Measurements from ENCODE around the gene PARP12.

Gene PARP12

DNA sequence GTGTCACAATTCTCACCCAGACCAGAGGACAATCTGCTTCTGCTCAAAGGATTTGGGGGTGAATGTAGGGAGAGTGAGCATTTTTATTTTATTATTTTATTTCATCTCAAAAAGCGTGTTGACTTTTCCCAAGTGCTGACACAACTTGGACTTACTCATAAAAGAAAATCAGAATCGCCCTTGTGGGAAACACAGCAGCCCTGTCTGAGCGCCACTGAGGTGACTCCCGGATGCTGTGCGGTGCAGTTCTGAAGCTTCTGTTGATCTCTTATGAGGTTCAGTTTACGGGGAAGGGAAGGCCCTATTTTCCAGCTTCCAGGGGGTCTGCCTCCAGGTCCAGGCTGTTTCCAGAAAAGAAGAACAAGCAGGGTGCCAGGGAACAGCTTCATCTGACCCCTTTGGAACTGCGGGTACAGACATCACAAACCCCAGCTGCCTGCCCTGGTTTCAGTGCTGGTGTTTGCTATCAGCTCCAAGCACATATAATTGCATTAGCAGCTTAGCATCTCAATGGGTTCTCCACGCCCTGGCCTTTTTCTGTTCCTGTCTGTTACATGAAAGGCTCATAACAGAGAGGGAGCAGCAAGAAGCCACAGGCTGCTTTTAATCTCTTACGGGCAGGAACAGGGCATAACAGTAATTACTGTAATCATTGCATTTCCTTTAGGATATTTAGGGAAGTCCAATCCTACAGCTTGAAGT, 52.4 kb downstream of the PARP12 start:
- DNase-seq: no peak

DNA sequence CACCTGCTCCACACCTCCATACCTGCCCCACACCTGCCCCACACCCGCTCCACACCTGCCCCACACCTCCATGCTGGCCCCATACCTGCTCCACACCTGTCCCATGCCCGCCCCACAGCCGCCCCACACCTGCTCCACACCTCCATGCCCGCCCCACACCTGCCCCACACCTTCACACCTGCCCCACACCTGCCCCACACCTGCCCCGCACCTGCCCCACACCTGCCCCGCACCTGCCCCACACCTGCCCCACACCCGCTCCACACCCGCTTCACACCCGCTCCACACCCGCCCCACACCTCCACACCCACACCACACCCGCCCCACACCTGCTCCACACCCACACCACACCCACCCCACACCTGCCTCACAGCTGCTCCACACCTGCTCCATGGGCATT, 53.0 kb downstream of the PARP12 start:
- no peak for DNase-seq

GRCh38 chr7:140008755-140009610, 53.8 kb downstream of the PARP12 start:
- no peak for DNase-seq

DNA sequence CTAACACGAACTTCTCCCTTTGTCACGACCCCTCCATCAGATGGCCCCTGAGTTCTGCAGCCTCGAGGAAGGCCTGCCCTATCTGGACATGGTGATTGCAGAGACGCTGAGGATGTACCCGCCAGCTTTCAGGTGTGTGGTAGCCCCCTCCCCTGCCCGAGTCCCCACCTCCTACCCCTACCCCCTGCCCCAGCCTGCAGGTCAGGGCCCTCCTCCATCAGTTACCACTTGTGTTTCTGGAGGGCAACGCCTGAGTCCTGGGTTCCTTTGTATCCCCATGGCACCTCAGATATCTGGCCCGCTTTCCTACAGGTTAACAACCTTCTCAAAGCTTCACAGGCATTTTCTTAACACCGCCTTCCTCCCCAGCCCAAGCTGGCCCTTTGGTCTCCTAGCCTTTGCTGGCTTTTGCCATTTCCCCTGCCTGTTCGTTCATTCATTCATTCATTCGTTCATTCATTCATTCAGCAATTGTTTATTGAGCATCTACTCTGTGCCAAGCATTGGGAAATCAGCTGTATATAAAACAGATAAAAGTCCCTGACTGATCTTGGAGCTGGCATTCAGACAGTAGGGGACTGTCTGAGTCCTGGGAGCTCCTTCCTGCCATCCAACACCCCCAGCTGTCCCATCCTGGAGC, 55.6 kb downstream of the PARP12 start:
- DNase-seq: no peak

DNA sequence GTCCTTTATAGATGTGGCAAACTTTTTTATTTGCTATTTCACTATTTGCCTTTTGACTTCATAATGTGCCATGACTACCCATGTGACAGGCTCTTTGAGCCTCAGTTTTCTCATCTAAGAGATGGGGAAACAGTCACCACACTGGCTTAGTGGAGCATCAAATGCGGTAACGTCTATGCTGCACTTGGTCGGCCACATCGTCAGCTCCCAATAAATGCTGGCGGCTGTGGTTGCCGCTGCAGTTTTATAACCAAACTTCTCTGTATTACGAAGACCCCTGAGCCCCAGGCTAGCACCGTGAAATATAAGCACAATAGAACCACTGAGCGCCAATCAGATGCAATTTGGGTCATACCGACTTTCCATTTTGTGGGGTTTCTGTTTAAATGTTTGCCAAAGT, 56.2 kb downstream of the PARP12 start:
- no peak for DNase-seq

DNA sequence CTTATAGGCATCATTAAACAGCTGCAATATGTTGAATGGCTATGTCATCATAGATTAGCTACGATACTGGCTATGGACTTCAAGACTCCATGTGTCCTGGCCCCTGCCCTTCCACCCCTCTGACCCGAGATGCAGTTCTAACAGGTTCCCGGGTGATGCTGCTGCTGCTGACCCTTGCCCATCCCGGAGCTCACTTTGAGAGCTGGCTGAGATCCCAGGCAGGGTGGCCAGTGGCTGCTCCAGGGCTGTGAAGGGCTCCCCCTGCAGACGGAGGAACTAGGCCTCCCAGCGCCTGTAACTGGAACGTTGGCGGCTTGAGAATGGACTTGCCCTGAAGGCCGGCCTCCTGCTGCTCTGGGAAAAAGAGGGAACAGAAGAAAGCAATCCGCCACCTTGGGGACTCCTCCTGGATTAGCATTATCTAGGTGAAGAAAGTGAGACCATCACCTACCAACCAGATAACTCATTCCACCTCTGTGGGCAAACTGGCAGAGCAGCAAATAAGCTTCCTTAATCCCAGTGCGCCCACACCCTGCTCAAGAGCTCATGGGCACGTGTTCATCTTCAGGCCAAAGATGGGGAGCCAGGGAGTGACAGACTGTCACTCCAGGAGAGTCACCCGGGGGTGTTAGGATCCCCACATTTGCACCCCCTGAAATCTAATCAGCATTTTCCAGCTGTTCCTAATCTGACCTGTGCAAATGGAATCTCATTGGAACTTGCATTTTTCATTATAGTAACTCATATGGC, 56.8 kb downstream of the PARP12 start:
- DNase-seq: peak; percentile 12

GRCh38 chr7:140005341-140005740, 57.4 kb downstream of the PARP12 start:
- no peak for DNase-seq

GRCh38 chr7:140004672-140005071, 58.1 kb downstream of the PARP12 start:
- no peak for DNase-seq

DNA sequence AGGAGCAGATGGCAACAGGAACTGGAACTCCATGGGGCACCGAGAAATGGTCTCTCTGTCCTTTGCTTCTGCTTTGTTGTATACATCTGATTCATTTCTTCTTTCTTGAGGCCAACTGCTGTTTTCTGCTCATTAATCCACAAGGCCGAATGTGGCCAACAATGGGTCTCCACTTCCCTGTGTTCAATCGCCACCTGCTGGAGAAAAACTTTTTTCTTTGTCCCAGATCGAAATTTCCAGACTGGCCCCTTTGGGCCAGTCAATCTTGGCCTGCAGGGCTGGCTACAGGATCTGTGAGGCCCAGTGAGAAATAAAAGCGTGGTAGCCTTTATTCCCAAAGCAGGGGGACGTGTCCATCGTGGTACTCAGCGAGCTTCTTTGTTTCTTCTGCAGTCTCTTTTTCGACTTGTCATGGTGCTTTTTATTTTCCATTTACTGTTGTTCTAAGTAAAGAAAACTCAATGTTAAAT, 58.8 kb downstream of the PARP12 start:
- DNase-seq: peak; percentile 57

GRCh38 chr7:140000666-140001268, 62.0 kb downstream of the PARP12 start:
- no peak for DNase-seq

DNA sequence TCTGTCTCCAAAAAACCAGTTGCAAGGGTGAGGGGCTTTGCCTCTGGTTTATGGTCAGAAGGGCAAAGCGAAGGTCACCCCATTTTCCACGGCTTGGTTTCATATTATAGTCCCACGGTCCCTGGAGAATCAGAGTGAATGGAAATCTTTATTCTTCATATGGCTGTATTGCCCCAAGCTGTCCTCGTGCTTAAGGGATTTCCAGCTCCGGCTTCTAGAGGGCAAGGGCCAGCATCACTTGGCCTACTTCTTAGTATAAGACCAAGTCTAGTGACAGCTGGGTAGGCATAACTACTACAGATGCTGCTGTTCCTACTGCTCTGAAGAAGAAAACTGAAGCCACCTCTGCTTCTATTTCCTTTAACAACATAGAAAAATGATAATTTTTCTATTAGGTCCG, 63.2 kb downstream of the PARP12 start:
- DNase-seq: no peak

- no peak for DNase-seq
Observed at GRCh38 chr7:139998572-139998971, 64.2 kb downstream of the PARP12 start.

DNA sequence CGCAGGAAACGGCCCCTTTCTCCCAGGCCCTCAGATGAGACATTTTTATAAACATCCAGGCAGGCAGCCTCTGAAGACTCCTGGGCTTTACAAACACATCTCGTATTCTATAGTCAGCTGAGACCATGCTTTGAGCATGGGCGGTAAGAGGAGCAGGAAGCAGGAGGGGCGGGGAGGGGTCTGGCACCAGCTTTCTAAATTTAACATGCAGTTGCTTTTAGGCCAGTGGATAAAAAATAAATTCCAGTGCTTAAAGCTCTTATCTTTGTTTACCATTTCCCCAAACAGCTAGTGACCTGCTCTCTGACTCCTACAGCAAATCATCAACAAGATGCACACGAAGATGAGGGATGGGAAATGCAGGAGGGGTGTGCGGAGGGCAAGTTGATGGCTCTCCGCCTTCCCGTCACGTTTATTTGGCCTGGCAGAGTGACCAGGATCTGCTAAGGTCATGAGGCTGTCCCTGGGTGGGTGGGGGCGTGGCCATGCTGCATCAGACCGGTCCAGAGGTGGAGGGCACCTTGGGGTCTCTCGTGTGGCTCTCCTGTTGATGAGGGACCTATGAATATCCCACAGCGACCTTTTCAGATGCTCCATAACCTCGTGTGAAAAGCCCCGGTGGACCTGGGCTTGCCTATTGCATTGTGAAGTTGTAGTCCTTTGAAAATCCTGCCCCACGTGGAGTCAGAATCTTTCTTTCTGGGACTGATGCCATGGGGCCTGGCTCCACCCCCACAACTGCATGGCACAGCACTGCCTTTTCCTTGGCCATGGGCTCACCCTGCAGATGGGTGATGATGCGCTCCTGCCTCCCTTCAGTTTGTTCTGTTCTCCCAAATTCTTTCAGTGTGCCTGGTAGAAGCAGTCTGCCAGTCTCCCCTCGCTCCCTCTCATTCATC, 67.5 kb downstream of the PARP12 start:
- no peak for DNase-seq

- no peak for DNase-seq
Observed at GRCh38 chr7:139994356-139994755, 68.4 kb downstream of the PARP12 start.

DNA sequence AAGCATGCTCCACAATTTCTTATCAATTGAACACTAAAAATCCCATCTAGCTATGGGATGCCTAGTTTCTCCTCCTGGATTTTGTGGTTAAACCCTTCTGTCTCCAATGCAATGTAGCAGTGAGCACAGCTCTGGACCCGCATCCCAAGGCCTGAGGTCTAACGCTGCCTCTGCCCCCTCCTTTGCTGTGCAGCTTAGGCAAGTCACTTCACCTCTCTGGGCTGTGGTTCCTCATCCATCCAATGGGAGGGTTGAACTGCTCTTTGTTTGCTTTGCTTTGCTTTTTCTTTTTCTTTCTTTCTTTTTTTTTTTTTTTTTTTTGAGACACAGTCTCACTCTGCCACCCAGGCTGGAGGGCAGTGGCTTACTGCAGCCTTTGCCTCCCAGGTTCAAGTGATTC, 69.2 kb downstream of the PARP12 start:
- DNase-seq: no peak

DNA sequence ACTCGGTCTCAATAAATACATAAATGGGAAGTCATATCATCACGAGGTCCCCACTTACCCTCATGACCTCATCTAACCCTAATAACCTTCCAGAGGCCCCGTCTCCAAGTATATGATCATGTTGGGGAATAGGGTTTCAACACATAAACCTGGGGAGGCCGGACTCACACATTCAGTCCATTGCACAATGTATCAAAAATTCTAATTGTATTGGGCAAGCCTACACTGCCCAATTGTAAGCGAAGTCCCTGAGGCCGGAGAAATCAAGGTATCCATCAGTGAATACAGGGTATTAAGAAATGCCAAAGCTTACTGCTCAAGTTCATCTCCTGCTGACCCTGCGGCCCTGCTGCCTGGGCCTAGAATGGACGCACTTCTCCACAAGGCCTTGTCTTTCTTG, 69.6 kb downstream of the PARP12 start:
- DNase-seq: no peak

DNA sequence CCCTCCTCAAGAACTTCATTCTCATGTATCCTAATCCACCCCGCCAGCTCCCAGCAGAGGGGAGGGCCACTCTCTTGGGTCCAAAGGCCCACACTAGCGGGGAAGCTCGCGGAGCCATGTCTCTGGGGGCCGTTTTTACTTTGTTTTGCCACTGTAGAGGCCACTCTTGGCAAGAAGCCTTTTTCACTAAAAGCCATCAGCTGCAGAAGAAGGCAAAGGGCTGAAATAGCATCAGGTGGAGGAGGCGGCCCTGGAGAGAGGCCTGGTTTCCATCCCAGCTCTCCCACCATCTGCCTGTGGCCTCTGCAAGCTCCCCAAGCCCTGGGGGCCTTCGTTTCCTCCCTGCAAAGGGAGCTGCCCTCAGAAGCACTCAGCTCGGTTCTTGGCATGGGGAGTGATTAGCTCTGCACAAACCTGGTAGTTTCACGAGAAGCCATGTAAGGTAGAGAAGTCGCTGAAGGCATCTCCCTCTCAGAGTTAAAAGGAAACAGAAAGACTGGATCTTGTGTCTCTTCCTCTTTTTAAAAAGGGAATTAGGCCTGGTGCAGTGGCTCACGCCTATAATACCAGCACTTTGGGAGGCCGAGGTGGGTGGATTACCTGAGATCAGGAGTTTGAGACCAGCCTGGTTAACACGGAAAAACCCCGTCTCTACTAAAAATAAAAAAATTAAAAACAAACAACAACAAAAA, 70.3 kb downstream of the PARP12 start:
- no peak for DNase-seq

DNA sequence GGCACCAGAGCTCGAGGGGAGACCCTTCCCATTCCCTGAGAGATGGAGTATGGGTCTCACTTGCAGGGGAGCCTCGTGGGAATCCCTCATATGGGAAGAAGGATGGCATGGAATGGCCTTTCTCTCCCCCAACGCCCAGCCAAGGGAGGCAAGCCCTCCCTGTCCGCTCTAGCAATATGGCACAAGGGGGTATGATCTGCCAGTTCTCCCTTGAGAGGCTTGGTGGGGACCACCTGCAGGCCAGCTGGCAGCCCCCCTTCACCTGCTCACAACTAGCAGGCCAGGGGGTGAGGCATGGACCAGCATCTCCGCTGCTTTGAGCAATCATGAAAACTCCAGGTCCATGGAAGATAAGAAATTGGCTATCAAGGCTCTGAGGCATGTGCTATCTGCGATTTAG, 70.8 kb downstream of the PARP12 start:
- no peak for DNase-seq

- no peak for DNase-seq
Observed at GRCh38 chr7:139991269-139991666, 71.5 kb downstream of the PARP12 start.

- no peak for DNase-seq
Observed at GRCh38 chr7:139990571-139991268, 72.0 kb downstream of the PARP12 start.

Data from fibroblast of skin of abdomen (primary cell).